Lung microvascular endothelial cell (primary cell): ENCODE results near the gene PTH. TPM values are rescaled to one million over a fixed set of nuclear protein-coding genes. Genes with fewer than 3 reads are reported as not detected.

ENCODE experiments used
- DNase-seq, 2 donors: peaks; one replicate each; pipeline versions ENCODE4 v3.0.0 to v3.0.0-alpha.2; 2010; ENCODE audit warnings: low read depth in 2 of 2
- total RNA-seq: library from RNA; depleted of rRNA; stranded (reverse); fragments of >200 nt; gene quantifications from 2 replicates; pipeline ENCODE4 v1.2.1, GENCODE V29; 2014

Gene PTH
- total RNA-seq, 1 donor from 2014 or later = not detected

DNA sequence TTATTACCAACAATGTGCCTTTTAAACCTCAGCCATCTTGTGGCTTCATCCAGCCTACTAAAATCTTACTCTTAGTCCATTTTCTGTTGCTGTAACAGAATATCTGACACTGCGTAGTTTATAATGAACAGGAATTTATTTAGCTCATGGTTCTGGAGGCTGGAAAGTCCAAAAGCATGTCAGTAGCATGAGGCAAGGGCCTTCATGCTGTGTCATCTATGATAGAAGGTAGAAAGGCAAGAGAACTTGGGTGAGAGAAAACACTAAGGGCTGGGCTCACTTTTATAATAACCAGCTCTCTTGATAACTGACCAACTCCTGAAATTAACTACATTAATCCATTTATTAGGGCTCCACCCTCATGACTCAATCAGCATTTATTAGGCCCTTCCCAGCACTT, 46.3 kb downstream of the PTH start:
- DNase-seq = no peak

DNA sequence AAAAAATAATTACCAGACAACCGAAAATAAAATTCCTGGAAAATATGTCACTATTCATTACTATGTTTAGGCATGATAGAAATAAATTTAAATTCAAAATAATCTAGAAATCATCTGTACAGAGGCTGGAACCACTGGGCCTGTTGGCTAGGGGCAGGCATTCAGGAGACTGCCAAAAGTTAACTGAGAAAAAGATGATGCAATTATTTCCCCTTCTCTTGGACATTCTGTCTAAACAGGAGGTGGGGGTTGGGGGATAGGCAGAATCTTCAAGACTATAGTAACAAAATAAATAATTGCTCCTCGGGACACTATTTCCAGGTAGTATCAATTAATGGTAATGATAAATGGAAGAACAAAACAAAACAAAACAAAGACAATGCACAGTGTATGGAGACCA, 46.9 kb downstream of the PTH start:
- DNase-seq = peak; percentile 17 to 60

DNA sequence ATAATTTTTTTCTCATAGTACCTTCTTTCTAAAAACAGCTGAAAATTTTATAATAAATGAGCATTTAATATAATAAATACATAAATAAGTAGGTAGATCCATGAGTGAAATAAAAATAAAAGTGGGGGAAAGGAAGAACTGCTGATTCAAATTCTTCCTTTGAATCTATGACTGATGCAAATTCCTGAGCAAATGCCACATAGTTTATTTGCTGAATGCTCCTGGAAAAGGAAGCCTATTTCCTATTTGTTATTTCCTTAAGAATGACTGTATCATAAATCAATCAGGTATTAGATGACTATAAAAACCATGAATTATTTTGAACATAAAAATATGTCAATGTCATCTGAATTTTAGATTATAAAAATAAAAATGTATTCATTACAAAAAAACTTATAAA, 49.4 kb downstream of the PTH start:
- DNase-seq = peak; percentile 40 to 75

DNA sequence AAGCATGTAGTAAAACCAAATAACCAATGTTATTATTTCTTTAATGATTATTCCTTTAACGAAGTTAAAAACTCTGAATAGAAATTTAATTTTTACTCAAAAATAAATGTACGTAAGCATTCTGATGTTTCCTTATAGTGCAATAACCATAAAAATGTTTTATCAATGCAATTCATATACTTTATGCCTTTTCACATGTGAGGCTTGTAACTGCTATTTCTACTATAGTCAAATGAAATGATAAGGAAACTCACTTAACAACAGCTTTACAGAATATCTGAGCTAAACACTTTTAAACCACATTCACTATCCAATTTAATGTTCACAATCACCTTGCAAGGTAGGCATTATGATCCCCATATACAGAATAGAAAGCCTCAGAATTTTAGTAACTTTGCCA, 50.2 kb downstream of the PTH start:
- DNase-seq = no peak

Other genes starting within 250 kb of the PTH start
- gene BMAL1, start 218.2 kb downstream of the PTH start, total RNA-seq = 6.3 and 8.5 TPM in 2 replicates
- gene BTBD10, start 32.8 kb downstream of the PTH start, total RNA-seq = 80.2 and 98.0 TPM in 2 replicates
- 38.6 and 46.8 TPM in 2 replicates for gene FAR1, start 172.7 kb upstream of the PTH start, total RNA-seq